IMR-90 (cell line): ENCODE results near the gene PPM1H. TPM values are rescaled to one million over a fixed set of nuclear protein-coding genes. Genes with fewer than 3 reads are reported as not detected.

Experiments
- ATAC-seq: fragments of 200-7000 bp; cut with Tn5 transposase; 2 replicates; pipeline ENCODE4 v1.9.1; 2020; ENCODE audit warnings: low read depth, mild to moderate bottlenecking, moderate library complexity
- BruUV-seq: library from RNA; stranded (reverse); fragments of 400-500 nt; replicated peaks from 2 replicates; lab custom pipeline; 2021; lab: Mats Ljungman, UMichigan
- CTCF ChIA-PET: fragments of 300-600 bp; formaldehyde crosslinking; extraction: SDS; loops from one replicate; lab custom pipeline; 2021; ENCODE audit warnings: antibody characterized with exemption; lab: Yijun Ruan, JAX
- POLR2A ChIA-PET: fragments of 300-600 bp; sonication (Branson Sonifier 250); formaldehyde crosslinking; loops from one replicate; lab custom pipeline; 2022; ENCODE audit warnings: antibody characterized with exemption; ENCODE audit not compliant: unreplicated experiment; lab: Charles Lee
- DNase-seq: peaks from one replicate; pipeline ENCODE4 v3.0.0; 2013
- H2AFZ ChIP-seq: replicated peaks from 2 replicates; pipeline ENCODE3; 2013; ENCODE audit warnings: low read length, mild to moderate bottlenecking; ENCODE audit not compliant: poor library complexity
- H2AK5ac ChIP-seq: 2 replicates; pipeline ENCODE4 v1.6.1; 2013; ENCODE audit warnings: low read depth, low read length, inconsistent platforms
- H2AK9ac ChIP-seq: replicated peaks from 2 replicates; pipeline ENCODE3; 2013; ENCODE audit warnings: mild to moderate bottlenecking, low read depth, low read length, moderate library complexity; ENCODE audit not compliant: poor library complexity
- H2BK120ac ChIP-seq: 2 replicates; pipeline ENCODE4 v1.6.1; 2013; ENCODE audit warnings: low read depth, low read length, inconsistent platforms
- H2BK15ac ChIP-seq: 3 replicates; pipeline ENCODE4 v1.6.1; 2013; ENCODE audit warnings: low read depth, low read length, inconsistent platforms
- H2BK20ac ChIP-seq: 2 replicates; pipeline ENCODE4 v1.6.1; 2013; ENCODE audit warnings: low read depth, mild to moderate bottlenecking, inconsistent platforms, low read length, moderate library complexity
- H2BK5ac ChIP-seq: 2 replicates; pipeline ENCODE4 v1.6.1; 2013; ENCODE audit warnings: mild to moderate bottlenecking, low read depth, low read length, inconsistent platforms; ENCODE audit not compliant: poor library complexity, severe bottlenecking
- H3K14ac ChIP-seq: replicated peaks from 2 replicates; pipeline ENCODE4 v1.6.1; 2013; ENCODE audit warnings: low read depth, low read length, inconsistent platforms
- H3K18ac ChIP-seq: 2 replicates; pipeline ENCODE4 v1.6.1; 2013; ENCODE audit warnings: low read depth, low read length, control low read depth
- H3K23ac ChIP-seq: 2 replicates; pipeline ENCODE4 v1.6.1; 2013; ENCODE audit warnings: low read depth, low read length, inconsistent platforms
- H3K27ac ChIP-seq: 2 replicates; pipeline ENCODE4 v1.5.1; 2013; ENCODE audit warnings: mild to moderate bottlenecking, control low read depth, low read length; ENCODE audit not compliant: insufficient read depth
- H3K27me3 ChIP-seq: 2 replicates; pipeline ENCODE4 v1.6.1; 2013; ENCODE audit warnings: low read length; ENCODE audit not compliant: control insufficient read depth, insufficient read depth
- H3K36me3 ChIP-seq: 2 replicates; pipeline ENCODE4 v1.6.1; 2013; ENCODE audit warnings: low read length, mixed read lengths; ENCODE audit not compliant: control insufficient read depth, insufficient read depth
- H3K4ac ChIP-seq: 2 replicates; pipeline ENCODE4 v1.6.1; 2013; ENCODE audit warnings: low read depth, low read length, inconsistent platforms
- H3K4me1 ChIP-seq: 2 replicates; pipeline ENCODE4 v1.6.1; 2013; ENCODE audit warnings: low read length, mixed read lengths; ENCODE audit not compliant: control insufficient read depth, insufficient read depth
- H3K4me2 ChIP-seq: 2 replicates; pipeline ENCODE4 v1.6.1; 2013; ENCODE audit warnings: low read depth, mild to moderate bottlenecking, control low read depth, low read length, moderate library complexity
- H3K4me3 ChIP-seq: 2 replicates; pipeline ENCODE4 v1.5.1; 2013; ENCODE audit warnings: low read depth, mild to moderate bottlenecking, control low read depth, low read length, moderate library complexity; ENCODE audit not compliant: insufficient read depth
- H3K56ac ChIP-seq: 2 replicates; pipeline ENCODE4 v1.6.1; 2013; ENCODE audit warnings: low read length, inconsistent platforms; ENCODE audit not compliant: insufficient read depth; ENCODE audit errors: extremely low read depth
- H3K79me1 ChIP-seq, 2 experiments: 2 replicates each; pipeline ENCODE4 v1.6.1; 2013; ENCODE audit warnings: low read length in 2 of 2, inconsistent platforms in 1 of 2, low read depth in 1 of 2
- H3K9ac ChIP-seq: 2 replicates; pipeline ENCODE4 v1.6.1; 2013; ENCODE audit warnings: low read depth, low read length, control low read depth
- H3K9me1 ChIP-seq: 2 replicates; pipeline ENCODE4 v1.6.1; 2013; ENCODE audit warnings: low read length, inconsistent platforms; ENCODE audit not compliant: insufficient read depth
- H3K9me3 ChIP-seq: 2 replicates; pipeline ENCODE4 v1.6.1; 2013; ENCODE audit warnings: low read length; ENCODE audit not compliant: control insufficient read depth, insufficient read depth
- H4K20me1 ChIP-seq: 2 replicates; pipeline ENCODE4 v1.6.1; 2013; ENCODE audit warnings: low read length, inconsistent platforms; ENCODE audit not compliant: insufficient read depth
- H4K5ac ChIP-seq: 2 replicates; pipeline ENCODE4 v1.6.1; 2013; ENCODE audit warnings: mild to moderate bottlenecking, low read depth, low read length, control low read depth
- H4K8ac ChIP-seq, 2 experiments: 2 replicates each; pipeline ENCODE4 v1.6.1; 2013; ENCODE audit warnings: low read depth in 2 of 2, low read length in 2 of 2, control low read depth in 1 of 2, inconsistent platforms in 1 of 2
- H4K91ac ChIP-seq: 2 replicates; pipeline ENCODE4 v1.6.1; 2013; ENCODE audit warnings: low read depth, low read length, inconsistent platforms; ENCODE audit not compliant: insufficient read depth
- BHLHE40 ChIP-seq: fragments of 150-350 bp; IDR thresholded peaks from 2 replicates; pipeline ENCODE4 v1.6.1; 2016; ENCODE audit warnings: mild to moderate bottlenecking, low read depth, low read length
- CEBPB ChIP-seq: IDR thresholded peaks from 2 replicates; pipeline ENCODE4 v1.6.1; 2012; ENCODE audit warnings: low read depth, low read length, improper control_type of control experiment
- MAFK ChIP-seq: IDR thresholded peaks from 2 replicates; pipeline ENCODE4 v1.6.1; 2012; ENCODE audit warnings: low read depth, low read length, improper control_type of control experiment
- MXI1 ChIP-seq: IDR thresholded peaks from 2 replicates; pipeline ENCODE4 v1.6.1; 2012; ENCODE audit warnings: low read depth, mild to moderate bottlenecking, low read length, moderate library complexity, borderline replicate concordance
- WGBS, 2 experiments: methylation state at CpG; one replicate each; pipeline versions ENCODE4 v1.1.5 to v1.1.7; 2013; ENCODE audit warnings: missing lambda C conversion rate in 2 of 2; ENCODE audit not compliant: insufficient read length in 1 of 2; ENCODE audit errors: extremely low coverage in 2 of 2; 5-methylcytosine and 5-hydroxymethylcytosine counted together
- dilution Hi-C: fragments of 300-500 bp; cut with HindIII; formaldehyde crosslinking; loops from one replicate; pipeline ENCODE4 v1.14.3; 2018; ENCODE audit warnings: low sequenced_read_pairs; ENCODE audit not compliant: unreplicated experiment
- in situ Hi-C: fragments of 300-500 bp; cut with MboI; formaldehyde crosslinking; loops from 3 replicates; pipeline ENCODE4 v1.14.3; 2019; ENCODE audit warnings: low sequenced_read_pairs, inconsistent platforms, mixed read lengths
- intact Hi-C: fragments of 100-400 bp; cut with micrococcal nuclease; formaldehyde crosslinking; loops from 2 replicates; pipeline ENCODE4 v1.10.0; 2022
- polyA plus RNA-seq, 3 experiments: library from polyadenylated mRNA; depleted of rRNA; stranded (reverse); fragments of >200 nt; gene quantifications; 2 replicates each; pipeline ENCODE4 v1.2.3, GENCODE V29; 2012; ENCODE audit warnings: low replicate concordance in 1 of 3
- total RNA-seq: library from RNA; depleted of rRNA; stranded (reverse); fragments of >200 nt; gene quantifications from 2 replicates; pipeline ENCODE4 v1.2.3, GENCODE V29; 2012

Gene PPM1H
- total and polyA plus RNA-seq, 2 of the 4 experiments (the other 2 are of a cell fraction), result 0.14 to 0.18 TPM

- Histone ChIP-seq H3K27me3 (peaks cover 16% of the 10 kb centered on the region), H3K14ac (no peak overlapping the region), H3K4me2 (peak overlapping the region; percentile 76), H2BK15ac (no peak overlapping the region), H2BK5ac (no peak overlapping the region), H3K36me3 (no peaks in the 10 kb centered on the region), H3K9me1 (no peaks in the 10 kb centered on the region), H3K4me1 (no peaks in the 10 kb centered on the region), H4K8ac (no peak overlapping the region), H3K18ac (no peak overlapping the region), H2AK9ac (no peak overlapping the region), H4K20me1 (no peaks in the 10 kb centered on the region), H3K56ac (no peak overlapping the region), H2BK20ac (no peak overlapping the region), H3K9me3 (no peaks in the 10 kb centered on the region), H3K4me3 (peak overlapping the region; percentile 15; the same call in 1 of the 2 replicates), H3K4ac (no peak overlapping the region), H3K23ac (no peak overlapping the region), H3K9ac (no peak overlapping the region), H3K79me1 (no peaks in the 10 kb centered on the region), H2AK5ac (no peak overlapping the region), H3K27ac (no peak overlapping the region), H2AFZ (no peak overlapping the region), H4K5ac (no peak overlapping the region), H2BK120ac (no peak overlapping the region), H4K91ac (no peak overlapping the region)
- ChIA-PET CTCF (interaction anchor here (0.6 to 1.4 kb wide), 4 partner anchors 49 to 252 kb away, joined by 3 to 7 read pairs (median 4); no protein-coding TSS in a partner anchor), POLR2A (interaction anchor here (0.5 kb wide), 1 partner anchor 237 kb away, joined by 3 read pairs; no protein-coding TSS in a partner anchor)
- in situ Hi-C loops, result no loop called here
- WGBS, 2 experiments, result no CpG with 5 or more reads among the region's 9 CpGs
- ATAC-seq, result peak; percentile 73
- peak; percentile 61 for DNase-seq
- TF ChIP-seq MAFK (peak; percentile 53; the same call in 1 of the 2 replicates), BHLHE40 (peak; percentile 32; the same call in 1 of the 2 replicates), MXI1 (no peak), CEBPB (0 out of 2 replicates have a peak, but pooled peaks have one; percentile 3)
- BruUV-seq, result no TSS peak
- intact Hi-C loops, result no loop called here
- dilution Hi-C loops, result no loop called here
These were observed 117.2 kb downstream of the PPM1H start for GRCh38 chr12:62817556-62818271.
